Duodenal mucosa (tissue), 2 donors: ENCODE data around the gene CPS1.

Experiments used
- H3K27ac ChIP-seq: one replicate; pipeline ENCODE4 v1.7.0; 2013; ENCODE audit warnings: low read depth, low read length
- H3K27me3 ChIP-seq, 2 donors: one replicate each; pipeline ENCODE4 v1.7.0; 2013; ENCODE audit warnings: low read length in 2 of 2, control low read depth in 1 of 2; ENCODE audit not compliant: insufficient read depth in 2 of 2, control insufficient read depth in 1 of 2
- H3K36me3 ChIP-seq, 2 donors: one replicate each; pipeline ENCODE4 v1.7.0; 2013; ENCODE audit warnings: low read length in 2 of 2, control low read depth in 1 of 2; ENCODE audit not compliant: insufficient read depth in 2 of 2, control insufficient read depth in 1 of 2
- H3K4me1 ChIP-seq, 2 donors: one replicate each; pipeline ENCODE4 v1.7.0; 2013; ENCODE audit warnings: low read length in 2 of 2, control low read depth in 1 of 2; ENCODE audit not compliant: insufficient read depth in 2 of 2, control insufficient read depth in 1 of 2
- H3K4me3 ChIP-seq, 2 donors: one replicate each; pipeline ENCODE4 v1.7.0; 2013; ENCODE audit warnings: low read length in 2 of 2, low read depth in 1 of 2
- H3K9ac ChIP-seq, 2 donors: one replicate each; pipeline ENCODE4 v1.7.0; 2013; ENCODE audit warnings: low read length in 2 of 2, low read depth in 1 of 2
- H3K9me3 ChIP-seq, 2 donors: one replicate each; pipeline ENCODE4 v1.7.0; 2013; ENCODE audit warnings: low read length in 2 of 2, control low read depth in 1 of 2; ENCODE audit not compliant: control insufficient read depth in 1 of 2

Gene CPS1

GRCh38 chr2:210544831-210545230 lies 11.6 kb upstream of the CPS1 start:
- peak overlapping the region in 1 of 2 donors; percentile 74 for H3K9ac ChIP-seq
- peaks cover 13 to 20% of the 10 kb centered on the region in 2 donors for H3K4me1 ChIP-seq
- H3K27me3 ChIP-seq, result no peaks in the 10 kb centered on the region
- H3K4me3 ChIP-seq, result peak overlapping the region; percentile 63 to 66
- H3K27ac ChIP-seq, result no peak overlapping the region
- no peaks in the 10 kb centered on the region for H3K9me3 ChIP-seq
- no peaks in the 10 kb centered on the region for H3K36me3 ChIP-seq

GRCh38 chr2:210546424-210547208 lies 9.8 kb upstream of the CPS1 start:
- Histone ChIP-seq H3K4me3 (peak overlapping the region; percentile 63 to 66), H3K4me1 (peaks cover 3 to 6% of the 10 kb centered on the region in 2 donors), H3K9ac (peak overlapping the region; percentile 55 to 74), H3K36me3 (no peaks in the 10 kb centered on the region), H3K27ac (no peak overlapping the region), H3K27me3 (no peaks in the 10 kb centered on the region), H3K9me3 (no peaks in the 10 kb centered on the region)

GRCh38 chr2:210548031-210548430 lies 8.4 kb upstream of the CPS1 start:
- Histone ChIP-seq H3K36me3 (no peaks in the 10 kb centered on the region), H3K4me3 (peak overlapping the region; percentile 46 to 48)

GRCh38 chr2:210548878-210549384 lies 7.5 kb upstream of the CPS1 start:
- Histone ChIP-seq H3K9me3 (no peaks in the 10 kb centered on the region), H3K9ac (no peak overlapping the region), H3K36me3 (no peaks in the 10 kb centered on the region), H3K4me1 (peaks cover 0 to 7% of the 10 kb centered on the region in 2 donors), H3K27ac (no peak overlapping the region), H3K4me3 (peak overlapping the region; percentile 46 to 48), H3K27me3 (no peaks in the 10 kb centered on the region)

More at GRCh38 chr2:210548031-210548430, 8.4 kb upstream of the CPS1 start:
- Histone ChIP-seq H3K27me3 (no peaks in the 10 kb centered on the region), H3K27ac (no peak overlapping the region), H3K4me1 (peaks cover 0 to 6% of the 10 kb centered on the region in 2 donors), H3K9ac (peak overlapping the region; percentile 12 to 30), H3K9me3 (no peaks in the 10 kb centered on the region)

GRCh38 chr2:210551001-210551400 lies 5.4 kb upstream of the CPS1 start:
- Histone ChIP-seq H3K4me3 (peak overlapping the region in 1 of 2 donors; percentile 18), H3K9me3 (no peaks in the 10 kb centered on the region), H3K27me3 (no peaks in the 10 kb centered on the region), H3K9ac (no peak overlapping the region), H3K27ac (no peak overlapping the region), H3K36me3 (peaks cover 0 to 4% of the 10 kb centered on the region in 2 donors), H3K4me1 (peaks cover 0 to 17% of the 10 kb centered on the region in 2 donors)

GRCh38 chr2:210553373-210553772 lies 3.0 kb upstream of the CPS1 start:
- H3K36me3 ChIP-seq, result peaks cover 11% of the 10 kb centered on the region in 2 donors
- H3K4me1 ChIP-seq, result peaks cover 0 to 29% of the 10 kb centered on the region in 2 donors
- no peak overlapping the region for H3K9ac ChIP-seq
- no peak overlapping the region for H3K4me3 ChIP-seq
- no peak overlapping the region for H3K27ac ChIP-seq
- H3K9me3 ChIP-seq, result no peaks in the 10 kb centered on the region
- no peaks in the 10 kb centered on the region for H3K27me3 ChIP-seq

GRCh38 chr2:210555555-210555954 lies 844 bp upstream of the CPS1 start:
- Histone ChIP-seq H3K9me3 (no peaks in the 10 kb centered on the region), H3K36me3 (peaks cover 13 to 15% of the 10 kb centered on the region in 2 donors), H3K4me3 (no peak overlapping the region), H3K27me3 (no peaks in the 10 kb centered on the region), H3K9ac (no peak overlapping the region), H3K27ac (no peak overlapping the region), H3K4me1 (peaks cover 0 to 41% of the 10 kb centered on the region in 2 donors)

- H3K4me3 ChIP-seq, result no peak overlapping the region
- no peaks in the 10 kb centered on the region for H3K9me3 ChIP-seq
- peaks cover 7 to 55% of the 10 kb centered on the region in 2 donors for H3K4me1 ChIP-seq
- no peaks in the 10 kb centered on the region for H3K27me3 ChIP-seq
- no peak overlapping the region for H3K9ac ChIP-seq
- H3K27ac ChIP-seq, result no peak overlapping the region
- peaks cover 13 to 18% of the 10 kb centered on the region in 2 donors for H3K36me3 ChIP-seq
These were observed 1.3 kb downstream of the CPS1 start for GRCh38 chr2:210557721-210558120.

GRCh38 chr2:210558708-210559107 lies 2.3 kb downstream of the CPS1 start:
- Histone ChIP-seq H3K27me3 (no peaks in the 10 kb centered on the region), H3K4me3 (no peak overlapping the region), H3K4me1 (peaks cover 7 to 59% of the 10 kb centered on the region in 2 donors), H3K9ac (no peak overlapping the region), H3K9me3 (no peaks in the 10 kb centered on the region), H3K36me3 (peaks cover 19 to 26% of the 10 kb centered on the region in 2 donors), H3K27ac (no peak overlapping the region)

- H3K36me3 ChIP-seq, result peaks cover 19 to 26% of the 10 kb centered on the region in 2 donors
- peaks cover 7 to 59% of the 10 kb centered on the region in 2 donors for H3K4me1 ChIP-seq
- H3K4me3 ChIP-seq, result no peak overlapping the region
- no peak overlapping the region for H3K9ac ChIP-seq
- no peaks in the 10 kb centered on the region for H3K9me3 ChIP-seq
- H3K27me3 ChIP-seq, result no peaks in the 10 kb centered on the region
- no peak overlapping the region for H3K27ac ChIP-seq
These were observed 2.8 kb downstream of the CPS1 start for GRCh38 chr2:210559182-210559581.
